ENCODE results near the gene RAB6B.

RAB6B gene

DNA sequence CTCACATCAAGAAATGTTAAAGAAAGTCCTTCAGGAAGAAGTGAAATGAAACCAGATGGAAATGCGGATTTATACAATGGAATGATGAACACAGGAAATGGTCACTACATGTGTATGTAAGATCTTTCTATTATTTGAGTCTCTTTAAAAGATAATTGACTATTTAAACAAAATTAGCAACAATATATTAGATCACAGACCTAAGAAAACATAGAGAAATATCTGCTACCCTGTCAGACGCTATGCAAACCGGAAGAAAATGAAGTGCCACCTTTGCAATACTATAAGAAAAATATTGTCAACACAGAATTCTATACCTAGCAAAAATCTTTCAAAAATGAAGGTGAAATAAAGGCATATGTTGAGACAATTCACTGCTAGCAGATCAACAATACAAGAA is 17.2 kb downstream of the RAB6B start:
- TF ChIP-seq, protein P1, sequence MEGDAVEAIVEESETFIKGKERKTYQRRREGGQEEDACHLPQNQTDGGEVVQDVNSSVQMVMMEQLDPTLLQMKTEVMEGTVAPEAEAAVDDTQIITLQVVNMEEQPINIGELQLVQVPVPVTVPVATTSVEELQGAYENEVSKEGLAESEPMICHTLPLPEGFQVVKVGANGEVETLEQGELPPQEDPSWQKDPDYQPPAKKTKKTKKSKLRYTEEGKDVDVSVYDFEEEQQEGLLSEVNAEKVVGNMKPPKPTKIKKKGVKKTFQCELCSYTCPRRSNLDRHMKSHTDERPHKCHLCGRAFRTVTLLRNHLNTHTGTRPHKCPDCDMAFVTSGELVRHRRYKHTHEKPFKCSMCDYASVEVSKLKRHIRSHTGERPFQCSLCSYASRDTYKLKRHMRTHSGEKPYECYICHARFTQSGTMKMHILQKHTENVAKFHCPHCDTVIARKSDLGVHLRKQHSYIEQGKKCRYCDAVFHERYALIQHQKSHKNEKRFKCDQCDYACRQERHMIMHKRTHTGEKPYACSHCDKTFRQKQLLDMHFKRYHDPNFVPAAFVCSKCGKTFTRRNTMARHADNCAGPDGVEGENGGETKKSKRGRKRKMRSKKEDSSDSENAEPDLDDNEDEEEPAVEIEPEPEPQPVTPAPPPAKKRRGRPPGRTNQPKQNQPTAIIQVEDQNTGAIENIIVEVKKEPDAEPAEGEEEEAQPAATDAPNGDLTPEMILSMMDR (IDR thresholded peaks at IDR 0.05; ENCODE audit: low read depth, low read length, missing control alignments): no peak
- DNase-seq (ENCODE audit: low read depth): no peak
- no peak overlapping the region for H3K4me3 ChIP-seq (ENCODE audit: low read depth, low read length)

DNA sequence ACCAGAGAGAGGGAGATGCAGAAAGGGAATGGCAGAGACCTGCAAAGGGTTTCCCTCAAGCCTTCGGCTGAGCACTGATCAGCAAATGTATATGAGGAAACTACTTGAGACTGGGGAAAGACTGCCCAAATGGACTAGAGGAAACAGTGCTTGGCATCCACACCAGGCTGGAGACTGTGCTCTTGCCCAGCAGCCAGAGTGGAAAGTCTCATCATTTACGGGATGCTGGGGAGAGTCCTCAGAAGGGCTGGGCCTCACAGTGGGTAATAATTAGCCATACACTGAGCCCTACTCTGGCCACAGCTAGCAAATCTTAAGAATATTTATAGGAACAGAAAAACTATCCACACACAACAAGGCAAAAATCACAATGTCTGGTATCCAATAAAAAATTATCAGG is 18.5 kb downstream of the RAB6B start:
- no peak for DNase-seq (ENCODE audit: low read depth)
- TF ChIP-seq, protein P1 (IDR thresholded peaks at IDR 0.05; ENCODE audit: low read depth, low read length, missing control alignments): no peak
- no peak overlapping the region for H3K4me3 ChIP-seq (ENCODE audit: low read depth, low read length)

DNA sequence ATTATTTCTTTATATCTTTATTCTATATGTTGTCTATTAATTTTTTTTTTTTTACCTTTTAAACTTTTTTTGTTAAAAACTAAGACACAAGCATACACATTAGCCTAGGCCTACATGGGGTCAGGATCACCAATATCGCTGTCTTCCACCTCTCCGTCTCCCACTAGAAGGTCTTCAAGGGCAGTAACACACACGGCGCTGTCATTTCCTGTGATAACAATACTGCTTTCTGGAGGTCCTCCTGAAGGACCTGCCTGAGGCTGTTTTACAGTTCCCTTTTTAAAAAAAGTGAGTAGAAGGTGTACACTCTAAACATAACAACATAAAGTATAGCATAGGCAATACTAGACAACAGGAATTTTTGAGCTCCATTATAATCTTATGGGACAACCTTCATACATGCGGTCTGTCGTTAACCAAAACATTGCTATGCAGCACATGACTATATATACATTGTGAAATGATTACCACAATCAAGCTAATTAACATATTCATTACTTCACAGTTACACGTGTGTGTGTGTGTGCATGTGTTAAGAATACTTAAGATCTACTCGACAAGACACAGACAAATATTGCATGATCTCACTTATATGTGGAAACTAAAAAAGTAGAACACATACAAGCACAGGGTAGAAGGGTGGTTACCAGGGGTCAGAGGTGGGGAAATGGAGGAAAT is 20.8 kb downstream of the RAB6B start:
- TF ChIP-seq, protein P1 (IDR thresholded peaks at IDR 0.05; ENCODE audit: low read depth, low read length, missing control alignments): no peak
- no peak overlapping the region for H3K4me3 ChIP-seq (ENCODE audit: low read depth, low read length)
- no peak for DNase-seq (ENCODE audit: low read depth)

DNA sequence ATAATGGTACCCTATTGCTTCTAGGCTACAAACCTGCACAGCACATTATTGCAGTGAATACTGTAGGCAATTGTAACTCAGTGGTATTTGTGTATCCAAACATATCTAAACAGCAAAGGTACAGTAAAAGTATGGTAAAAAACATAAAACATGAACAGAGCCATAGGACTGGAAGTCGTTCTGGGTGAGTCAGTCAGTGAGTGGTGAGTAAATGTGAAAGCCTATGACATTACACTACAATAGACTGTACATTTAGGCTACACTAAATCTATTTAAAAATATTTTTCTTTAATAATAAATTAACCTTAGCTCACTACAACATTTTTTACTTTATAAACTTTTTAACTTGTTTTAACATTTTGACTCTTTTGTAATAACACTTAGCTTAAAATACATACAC is 21.3 kb downstream of the RAB6B start:
- H3K4me3 ChIP-seq (ENCODE audit: low read depth, low read length): no peak overlapping the region
- no peak for DNase-seq (ENCODE audit: low read depth)
- TF ChIP-seq, protein P1 (IDR thresholded peaks at IDR 0.05; ENCODE audit: low read depth, low read length, missing control alignments): no peak

DNA sequence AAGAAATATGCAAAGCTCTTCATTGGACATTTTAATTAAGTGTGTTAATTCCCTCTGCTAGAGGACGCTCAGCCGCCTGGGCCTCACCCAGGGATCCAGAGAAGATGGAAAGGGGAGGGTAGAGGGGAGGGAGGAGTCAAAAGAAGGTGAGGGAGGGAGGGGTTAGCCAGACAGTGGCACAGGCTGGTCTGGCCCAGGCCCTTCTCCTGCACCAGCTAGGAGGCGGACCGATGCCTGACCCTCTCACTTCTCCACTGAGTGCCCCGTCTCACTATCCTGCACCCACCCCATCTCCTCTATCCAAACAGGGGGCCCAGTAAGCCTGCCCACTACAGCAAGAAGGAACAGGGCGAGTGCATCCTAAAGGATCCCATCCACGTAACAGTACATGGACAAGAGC is 22.9 kb downstream of the RAB6B start:
- H3K4me3 ChIP-seq (ENCODE audit: low read depth, low read length): no peak overlapping the region
- DNase-seq (ENCODE audit: low read depth): no peak
- TF ChIP-seq, protein P1 (IDR thresholded peaks at IDR 0.05; ENCODE audit: low read depth, low read length, missing control alignments): no peak

DNA sequence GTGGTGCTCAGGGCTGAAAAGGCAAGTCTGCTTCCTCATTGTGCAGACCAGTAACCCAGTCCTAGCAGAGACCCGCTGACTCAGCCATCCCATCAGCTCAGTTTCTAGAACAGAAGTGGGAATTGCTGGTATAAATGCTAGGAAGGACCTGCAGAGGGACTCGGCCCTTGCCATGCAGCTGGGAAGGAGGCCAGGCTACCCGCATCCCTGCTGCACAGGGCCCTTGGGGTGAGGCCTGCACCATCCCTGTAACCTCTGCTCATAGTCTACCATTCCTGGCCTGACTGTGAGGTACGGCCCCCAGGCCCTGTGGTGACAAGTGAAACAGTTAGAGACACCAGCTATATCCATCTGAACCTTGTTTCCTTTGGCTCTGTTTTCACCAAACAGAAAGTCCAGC is 23.5 kb downstream of the RAB6B start:
- DNase-seq (ENCODE audit: low read depth): no peak
- no peak overlapping the region for H3K4me3 ChIP-seq (ENCODE audit: low read depth, low read length)
- TF ChIP-seq, protein P1 (IDR thresholded peaks at IDR 0.05; ENCODE audit: low read depth, low read length, missing control alignments): no peak
